ENCODE results near the gene TNK2. TPM values are rescaled to one million over a fixed set of nuclear protein-coding genes. Genes with fewer than 3 reads are reported as not detected.

The TNK2 gene
- total RNA-seq, 1 donor from 2014 or later, result 35.5 TPM

DNA sequence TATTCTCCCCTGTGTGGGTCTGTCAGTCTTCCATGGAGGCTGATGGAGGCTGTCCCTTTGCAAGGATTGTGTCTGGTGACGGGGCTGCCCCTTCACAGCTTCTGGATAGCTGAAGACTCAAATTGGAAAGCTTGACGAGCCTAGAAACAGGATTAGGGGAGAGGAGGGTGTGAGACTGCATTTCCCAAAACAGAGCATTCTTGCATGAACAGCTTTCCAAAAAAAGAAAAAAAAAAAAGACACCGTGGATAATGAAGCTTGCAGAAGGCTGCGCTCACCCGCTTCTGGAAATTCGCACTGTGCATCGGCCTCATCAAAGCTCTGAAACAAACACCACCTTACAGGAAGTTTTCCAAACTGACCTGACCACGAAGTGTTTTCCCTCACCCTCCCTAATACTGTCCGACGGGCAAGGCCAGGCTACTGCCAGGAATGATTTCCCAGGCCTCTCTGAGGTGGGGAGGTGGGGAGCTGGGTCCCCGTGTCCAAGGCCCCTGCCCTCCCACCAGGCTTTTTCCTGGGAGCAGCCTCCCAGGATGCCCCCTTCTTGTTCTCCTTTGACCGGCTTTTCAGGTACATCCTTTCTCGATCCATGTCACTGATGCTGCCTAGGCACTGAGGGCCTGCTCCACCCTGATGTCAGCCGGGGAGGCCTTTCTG is 71.7 kb downstream of the TNK2 start:
- H3K27ac Mint-ChIP-seq (ENCODE audit: unreplicated experiment), result no peak overlapping the region
- H3K9me3 Mint-ChIP-seq (ENCODE audit: low read depth), result no peaks in the 10 kb centered on the region
- H3K36me3 Mint-ChIP-seq (ENCODE audit: low read depth), result no peaks in the 10 kb centered on the region
- DNase-seq (ENCODE audit: low spot score), result no peak
- peaks cover 16% of the 10 kb centered on the region for H3K27me3 Mint-ChIP-seq (ENCODE audit: low read depth)
- no peak overlapping the region for H3K4me3 Mint-ChIP-seq (ENCODE audit: unreplicated experiment)
- TF ChIP-seq, protein P1, sequence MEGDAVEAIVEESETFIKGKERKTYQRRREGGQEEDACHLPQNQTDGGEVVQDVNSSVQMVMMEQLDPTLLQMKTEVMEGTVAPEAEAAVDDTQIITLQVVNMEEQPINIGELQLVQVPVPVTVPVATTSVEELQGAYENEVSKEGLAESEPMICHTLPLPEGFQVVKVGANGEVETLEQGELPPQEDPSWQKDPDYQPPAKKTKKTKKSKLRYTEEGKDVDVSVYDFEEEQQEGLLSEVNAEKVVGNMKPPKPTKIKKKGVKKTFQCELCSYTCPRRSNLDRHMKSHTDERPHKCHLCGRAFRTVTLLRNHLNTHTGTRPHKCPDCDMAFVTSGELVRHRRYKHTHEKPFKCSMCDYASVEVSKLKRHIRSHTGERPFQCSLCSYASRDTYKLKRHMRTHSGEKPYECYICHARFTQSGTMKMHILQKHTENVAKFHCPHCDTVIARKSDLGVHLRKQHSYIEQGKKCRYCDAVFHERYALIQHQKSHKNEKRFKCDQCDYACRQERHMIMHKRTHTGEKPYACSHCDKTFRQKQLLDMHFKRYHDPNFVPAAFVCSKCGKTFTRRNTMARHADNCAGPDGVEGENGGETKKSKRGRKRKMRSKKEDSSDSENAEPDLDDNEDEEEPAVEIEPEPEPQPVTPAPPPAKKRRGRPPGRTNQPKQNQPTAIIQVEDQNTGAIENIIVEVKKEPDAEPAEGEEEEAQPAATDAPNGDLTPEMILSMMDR (IDR thresholded peaks at IDR 0.05), result no peak
- H3K4me1 Mint-ChIP-seq (ENCODE audit: low read depth), result no peaks in the 10 kb centered on the region

DNA sequence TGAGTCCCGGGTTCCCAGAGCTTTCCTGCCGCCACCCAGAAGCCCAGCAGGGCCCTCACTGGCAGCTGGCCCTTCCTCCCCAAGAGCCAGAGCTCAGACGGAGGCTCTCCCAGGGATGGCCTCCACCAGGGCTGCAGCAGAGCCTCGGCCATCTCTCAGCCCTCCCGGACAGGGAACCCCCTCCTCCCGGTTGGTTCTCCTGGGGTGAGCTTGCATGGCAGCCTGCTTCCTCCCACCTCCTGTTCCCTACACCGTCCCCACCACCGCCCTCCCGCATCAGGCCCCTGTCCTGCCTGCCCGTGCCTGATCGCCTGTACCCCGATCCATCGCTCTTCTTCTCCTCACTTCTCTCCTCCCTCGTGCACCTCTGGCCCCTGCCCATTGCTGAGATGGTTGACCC is 72.6 kb downstream of the TNK2 start:
- H3K4me3 Mint-ChIP-seq (ENCODE audit: unreplicated experiment), result no peak overlapping the region
- H3K27ac Mint-ChIP-seq (ENCODE audit: unreplicated experiment), result no peak overlapping the region
- peaks cover 16% of the 10 kb centered on the region for H3K27me3 Mint-ChIP-seq (ENCODE audit: low read depth)

DNA sequence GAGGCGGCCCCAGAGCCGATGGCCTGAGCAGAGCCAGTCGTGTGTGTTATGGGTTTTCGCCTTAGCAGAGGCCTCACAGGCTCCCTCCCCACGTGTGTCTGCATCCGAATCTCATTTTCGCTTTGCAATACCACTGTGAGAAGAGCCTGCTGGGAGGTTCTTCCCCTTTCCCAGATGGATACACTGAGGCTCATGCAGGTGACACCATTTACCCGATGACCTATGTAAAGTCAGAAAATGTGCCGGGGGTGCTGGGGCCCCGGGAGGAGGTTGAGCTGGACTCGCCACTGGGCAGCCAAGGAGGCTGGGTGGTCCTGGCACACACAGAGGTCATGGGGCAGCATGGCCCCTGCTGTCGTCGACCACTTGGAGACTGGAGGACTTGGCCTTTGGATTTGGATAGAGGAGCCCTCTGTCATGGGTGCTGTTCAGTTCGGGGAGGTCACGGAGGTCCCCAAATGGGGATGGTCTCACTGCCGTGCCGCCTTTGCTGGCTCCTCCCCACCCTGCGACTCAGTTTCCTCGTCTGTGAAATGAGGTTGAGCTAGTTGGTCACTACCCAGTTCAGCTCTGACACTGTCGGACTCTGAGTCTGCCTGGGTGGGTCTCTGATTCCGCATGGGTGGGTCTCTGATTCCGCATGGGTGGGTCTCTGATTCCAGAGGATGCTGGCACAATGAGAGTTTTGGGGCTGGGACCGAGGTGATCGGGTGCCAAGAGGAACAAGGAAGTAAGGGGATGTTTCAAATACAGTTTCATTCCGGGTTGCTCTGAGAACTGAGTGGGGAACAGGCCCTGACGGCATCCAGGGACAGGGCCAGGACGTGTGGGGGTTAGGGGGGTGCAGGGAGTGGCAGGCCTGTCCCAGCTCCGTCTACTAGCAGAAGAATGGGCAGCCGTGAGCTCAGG is 73.4 kb downstream of the TNK2 start:
- H3K4me3 Mint-ChIP-seq (ENCODE audit: unreplicated experiment), result no peak overlapping the region
- H3K27me3 Mint-ChIP-seq (ENCODE audit: low read depth), result peaks cover 16% of the 10 kb centered on the region
- no peak overlapping the region for H3K27ac Mint-ChIP-seq (ENCODE audit: unreplicated experiment)
- DNase-seq (ENCODE audit: low spot score), result no peak
- no peaks in the 10 kb centered on the region for H3K36me3 Mint-ChIP-seq (ENCODE audit: low read depth)
- no peaks in the 10 kb centered on the region for H3K9me3 Mint-ChIP-seq (ENCODE audit: low read depth)
- no peaks in the 10 kb centered on the region for H3K4me1 Mint-ChIP-seq (ENCODE audit: low read depth)
- TF ChIP-seq, protein P1 (IDR thresholded peaks at IDR 0.05), result no peak

More for the DNA sequence above, 72.6 kb downstream of the TNK2 start:
- Mint-ChIP-seq H3K9me3 (ENCODE audit: low read depth) (no peaks in the 10 kb centered on the region), H3K36me3 (ENCODE audit: low read depth) (no peaks in the 10 kb centered on the region), H3K4me1 (ENCODE audit: low read depth) (no peaks in the 10 kb centered on the region)
- TF ChIP-seq, protein P1 (IDR thresholded peaks at IDR 0.05), result no peak
- no peak for DNase-seq (ENCODE audit: low spot score)

DNA sequence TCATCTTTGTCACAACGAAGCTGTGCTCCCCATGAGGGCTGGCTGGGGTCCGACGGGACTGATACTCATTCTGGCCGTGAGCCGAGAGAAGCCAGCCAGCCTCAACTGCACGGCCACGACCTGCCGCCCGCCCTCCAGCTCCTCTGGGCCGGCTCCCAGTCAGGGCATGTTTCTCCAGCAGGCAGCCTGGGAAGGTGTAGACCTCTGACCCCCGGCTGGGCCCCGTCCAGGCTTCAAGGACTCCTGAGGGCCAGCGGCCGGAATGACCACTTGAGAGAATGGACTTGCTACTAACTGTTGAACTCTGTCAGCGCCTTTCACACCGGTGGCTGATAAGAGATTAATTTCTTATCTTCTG is 78.5 kb downstream of the TNK2 start:
- H3K36me3 Mint-ChIP-seq (ENCODE audit: low read depth), result no peaks in the 10 kb centered on the region
- H3K27ac Mint-ChIP-seq (ENCODE audit: unreplicated experiment), result no peak overlapping the region
- TF ChIP-seq, protein P1 (IDR thresholded peaks at IDR 0.05), result no peak

DNA sequence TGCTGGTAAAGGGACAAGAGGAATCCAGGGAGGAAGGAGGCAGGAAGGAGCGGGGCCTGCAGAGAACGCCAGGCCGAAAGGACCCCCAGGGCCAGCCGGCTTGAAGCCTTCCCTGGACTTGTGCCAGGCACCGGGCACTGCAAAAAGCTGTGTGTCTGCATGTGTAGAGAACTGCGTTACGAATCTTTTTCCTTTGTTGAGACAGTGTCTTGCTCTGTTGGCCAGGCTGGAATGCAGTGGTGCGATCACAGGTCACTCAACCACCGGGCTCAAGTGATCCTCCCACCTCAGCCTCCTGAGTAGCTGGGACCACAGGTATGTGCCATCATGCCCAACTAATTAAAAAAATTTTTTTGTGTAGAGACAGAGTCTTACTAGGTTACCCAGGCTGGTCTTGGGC is 79.6 kb downstream of the TNK2 start:
- no peaks in the 10 kb centered on the region for H3K36me3 Mint-ChIP-seq (ENCODE audit: low read depth)
- no peak for DNase-seq (ENCODE audit: low spot score)
- no peak overlapping the region for H3K27ac Mint-ChIP-seq (ENCODE audit: unreplicated experiment)
- no peaks in the 10 kb centered on the region for H3K4me1 Mint-ChIP-seq (ENCODE audit: low read depth)
- no peak overlapping the region for H3K4me3 Mint-ChIP-seq (ENCODE audit: unreplicated experiment)
- TF ChIP-seq, protein P1 (IDR thresholded peaks at IDR 0.05), result no peak
- H3K27me3 Mint-ChIP-seq (ENCODE audit: low read depth), result peaks cover 2% of the 10 kb centered on the region
- no peaks in the 10 kb centered on the region for H3K9me3 Mint-ChIP-seq (ENCODE audit: low read depth)

More for the DNA sequence above, 78.5 kb downstream of the TNK2 start:
- Mint-ChIP-seq H3K4me3 (ENCODE audit: unreplicated experiment) (no peak overlapping the region), H3K27me3 (ENCODE audit: low read depth) (peaks cover 2% of the 10 kb centered on the region), H3K4me1 (ENCODE audit: low read depth) (no peaks in the 10 kb centered on the region), H3K9me3 (ENCODE audit: low read depth) (no peaks in the 10 kb centered on the region)
- no peak for DNase-seq (ENCODE audit: low spot score)

All from chondrocyte (in vitro differentiated cells).